Measurements from ENCODE around the gene GEMIN7. TPM values are rescaled to one million over a fixed set of nuclear protein-coding genes. Genes with fewer than 3 reads are reported as not detected.

GEMIN7 gene
- polyA plus RNA-seq, 2 of the 4 experiments (the other 2 are of a cell fraction), result 42.2 to 86.0 TPM

GRCh38 chr19:45038931-45039893 is 39.8 kb upstream of the GEMIN7 start, which contains the start of gene CLASRP (continued):
- peak; percentile 85; the same call in 2 of the 3 replicates for TF ChIP-seq BCL3 (IDR thresholded peaks at IDR 0.05)
- TF ChIP-seq SMC3 (IDR thresholded peaks at IDR 0.05), result no peak
- no peak for TF ChIP-seq RARB (CRISPR knock-in tag; IDR thresholded peaks at IDR 0.05)
- TF ChIP-seq ZC3H11A (IDR thresholded peaks at IDR 0.05), result no peak
- no peak for TF ChIP-seq ZSCAN20 (CRISPR knock-in tag; IDR thresholded peaks at IDR 0.05)
- no peak for TF ChIP-seq ELK1 (IDR thresholded peaks at IDR 0.05; ENCODE audit: low read depth, low read length)
- TF ChIP-seq ZNF302 (CRISPR knock-in tag; IDR thresholded peaks at IDR 0.05), result no peak
- TF ChIP-seq HEYL (CRISPR knock-in tag; IDR thresholded peaks at IDR 0.05), result no peak
- TF ChIP-seq HOXA7 (CRISPR knock-in tag; IDR thresholded peaks at IDR 0.05), result no peak

GRCh38 chr19:45040059-45040771 is 38.8 kb upstream of the GEMIN7 start:
- Histone ChIP-seq H3K27ac (no peak overlapping the region), H3K4me2 (peak overlapping the region; percentile 85), H3K9me3 (no peaks in the 10 kb centered on the region), H3K4me1 (peaks cover 11% of the 10 kb centered on the region), H3K4me3 (peak overlapping the region; percentile 72)
- 78% methylated on average over 19 of the region's 19 CpGs for WGBS (ENCODE audit: missing lambda C conversion rate)
- ATAC-seq, result no peak
- no peak for DNase-seq (ENCODE audit: low read depth in 1 of 2, low spot score in 1 of 2)
- ChIA-PET POLR2A (interaction anchor here (1.0 to 2.3 kb wide), 2 partner anchors 9 to 86 kb away, joined by 5 to 12 read pairs; partner anchors contain the start of gene CLPTM1), CTCF (interaction anchor here (0.9 to 10.8 kb wide), 14 partner anchors 11 to 196 kb away, joined by 3 to 152 read pairs (median 4); no protein-coding TSS in a partner anchor)
- no peak for TF ChIP-seq ZNF302 (CRISPR knock-in tag; IDR thresholded peaks at IDR 0.05)
- no peak for TF ChIP-seq CBX8 (IDR thresholded peaks at IDR 0.05)
- TF ChIP-seq MAFK (IDR thresholded peaks at IDR 0.05; ENCODE audit: partially characterized antibody), result no peak
- TF ChIP-seq HOXA7 (CRISPR knock-in tag; IDR thresholded peaks at IDR 0.05), result no peak
- no peak for TF ChIP-seq ZFP36 (IDR thresholded peaks at IDR 0.05; ENCODE audit: borderline replicate concordance, partially characterized antibody)
- TF ChIP-seq JUN (IDR thresholded peaks at IDR 0.05), result 0 out of 5 replicates have a peak, but pooled peaks of 1 of the 2 experiments have one; percentile 23
- no peak for TF ChIP-seq PHF8 (IDR thresholded peaks at IDR 0.05; ENCODE audit: borderline replicate concordance, low read depth)
- no peak for FAIRE-seq

DNA sequence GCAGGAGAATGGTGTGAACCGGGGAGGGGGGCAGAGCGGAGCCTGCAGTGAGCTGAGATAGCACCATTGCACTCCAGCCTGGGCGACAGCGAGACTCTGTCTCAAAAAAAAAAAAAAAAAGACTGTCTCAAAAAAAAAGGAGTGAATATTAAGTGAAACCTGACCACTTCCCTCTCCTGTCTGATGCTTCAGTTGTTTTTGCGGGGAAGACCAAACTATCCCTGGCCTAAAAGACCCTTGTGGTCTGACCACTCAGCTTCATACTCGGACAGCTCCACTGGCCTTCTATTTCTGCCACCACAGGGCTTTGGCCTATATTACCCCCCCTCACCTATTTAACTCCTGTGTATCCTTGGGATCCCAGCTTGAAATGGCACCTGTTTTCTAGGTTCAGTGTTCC is 37.9 kb upstream of the GEMIN7 start:
- POLR2A ChIA-PET, result interaction anchor here (1.5 kb wide), 1 partner anchor 86 kb away, joined by 3 read pairs; the partner anchor contains the start of gene CLPTM1
- Histone ChIP-seq H3K9me3 (no peaks in the 10 kb centered on the region), H3K4me3 (no peak overlapping the region), H3K4me1 (peaks cover 11% of the 10 kb centered on the region), H3K27ac (no peak overlapping the region), H3K4me2 (no peak overlapping the region)
- ATAC-seq (no peak), DNase-seq (ENCODE audit: low read depth in 1 of 2, low spot score in 1 of 2) (no peak), FAIRE-seq (no peak)
- 95% methylated on average over 6 of the region's 6 CpGs for WGBS (ENCODE audit: missing lambda C conversion rate)
- CTCF ChIA-PET, result interaction anchor here (0.6 to 10.8 kb wide), 6 partner anchors 7 to 138 kb away, joined by 4 to 152 read pairs (median 4); no protein-coding TSS in a partner anchor
- TF ChIP-seq SREBF2 (IDR thresholded peaks at IDR 0.05), result no peak
- TF ChIP-seq CTCF (IDR thresholded peaks at IDR 0.05), result no peak
- TF ChIP-seq POLR2AphosphoS2 (conservative IDR thresholded peaks at IDR 0.05; ENCODE audit: low read length), result no peak
- no peak for TF ChIP-seq CEBPB (IDR thresholded peaks at IDR 0.05)
- TF ChIP-seq TP53 (CRISPR knock-in tag; IDR thresholded peaks at IDR 0.05), result no peak
- TF ChIP-seq, protein P1, sequence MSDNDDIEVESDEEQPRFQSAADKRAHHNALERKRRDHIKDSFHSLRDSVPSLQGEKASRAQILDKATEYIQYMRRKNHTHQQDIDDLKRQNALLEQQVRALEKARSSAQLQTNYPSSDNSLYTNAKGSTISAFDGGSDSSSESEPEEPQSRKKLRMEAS (IDR thresholded peaks at IDR 0.05), result no peak
- TF ChIP-seq MAFK (IDR thresholded peaks at IDR 0.05; ENCODE audit: partially characterized antibody), result no peak
- TF ChIP-seq FOXS1 (CRISPR knock-in tag; IDR thresholded peaks at IDR 0.05), result no peak
- no peak for TF ChIP-seq FOSL2 (IDR thresholded peaks at IDR 0.05)
- no peak for TF ChIP-seq FOSL2 (CRISPR knock-in tag; IDR thresholded peaks at IDR 0.05)
- TF ChIP-seq KDM5A (IDR thresholded peaks at IDR 0.05), result no peak
- no peak for TF ChIP-seq HDAC2 (IDR thresholded peaks at IDR 0.05)

Measured in A549 (cell line).